SU-DHL-6 (cell line): ENCODE results near the gene CTNND2.

Experiments
- H2AFZ ChIP-seq: fragments of 200-600 bp; sonication (generic); 2 replicates; pipeline ENCODE4 v1.6.1; 2014; ENCODE audit warnings: low read depth, mild to moderate bottlenecking, moderate library complexity, mixed read lengths, antibody characterized with exemption, low read length; ENCODE audit not compliant: severe bottlenecking
- H3F3A ChIP-seq: fragments of 200-600 bp; shearing (Covaris generic); 2 replicates; pipeline ENCODE4 v1.6.0; 2016; ENCODE audit warnings: antibody characterized with exemption, mild to moderate bottlenecking; ENCODE audit not compliant: insufficient read depth
- H3K27ac ChIP-seq: fragments of 200-600 bp; sonication (generic); 2 replicates; pipeline ENCODE4 v1.5.1; 2016; ENCODE audit warnings: low read depth, mild to moderate bottlenecking, low read length, moderate library complexity, mixed read lengths
- H3K27me3 ChIP-seq: fragments of 200-600 bp; sonication (generic), shearing (Covaris generic); 2 replicates; pipeline ENCODE4 v1.6.0; 2014; ENCODE audit warnings: mild to moderate bottlenecking, low read length
- H3K36me3 ChIP-seq: fragments of 200-600 bp; sonication (generic); 2 replicates; pipeline ENCODE4 v1.6.1; 2014; ENCODE audit warnings: mild to moderate bottlenecking, low read length, mixed read lengths
- H3K4me2 ChIP-seq: fragments of 300-600, 200-600 bp; shearing (Covaris generic), sonication (generic); 2 replicates; pipeline ENCODE4 v1.6.0; 2014; ENCODE audit warnings: low read length, low read depth, mild to moderate bottlenecking; ENCODE audit not compliant: poor library complexity, severe bottlenecking
- H3K4me3 ChIP-seq: fragments of 200-600 bp; sonication (generic); 2 replicates; pipeline ENCODE4 v1.5.1; 2014; ENCODE audit warnings: antibody characterized with exemption, low read length, mild to moderate bottlenecking, mixed read lengths; ENCODE audit not compliant: insufficient read depth, poor library complexity, severe bottlenecking
- H3K79me2 ChIP-seq: fragments of 200-600 bp; sonication (generic); 2 replicates; pipeline ENCODE4 v1.6.1; 2014; ENCODE audit warnings: mild to moderate bottlenecking, low read length, moderate library complexity; ENCODE audit not compliant: insufficient read depth
- H3K9ac ChIP-seq: fragments of 200-600 bp; sonication (generic); 2 replicates; pipeline ENCODE4 v1.7.0; 2014; ENCODE audit warnings: mild to moderate bottlenecking, low read length
- H3K9me2 ChIP-seq: fragments of 200-600 bp; sonication (generic); replicated peaks from 2 replicates; pipeline ENCODE4 v1.6.1; 2014; ENCODE audit warnings: low read length; ENCODE audit not compliant: insufficient read depth
- H3K9me3 ChIP-seq: fragments of 200-600 bp; sonication (generic); 2 replicates; pipeline ENCODE4 v1.6.1; 2014; ENCODE audit warnings: low read length, mixed read lengths; ENCODE audit not compliant: insufficient read depth
- H4K20me1 ChIP-seq: fragments of 200-600 bp; sonication (generic); 2 replicates; pipeline ENCODE4 v1.6.1; 2014; ENCODE audit warnings: low read depth, mild to moderate bottlenecking, antibody characterized with exemption, low read length, moderate library complexity, mixed read lengths
- EZH2phosphoT487 ChIP-seq: fragments of 200-600 bp; sonication (generic), shearing (Covaris generic); conservative IDR thresholded peaks from 2 replicates; pipeline ENCODE4 v1.6.1; 2018; ENCODE audit warnings: mild to moderate bottlenecking, antibody characterized with exemption, low read length, moderate library complexity, mixed read lengths
- TF ChIP-seq, protein P1 (sequence below): fragments of 200-600 bp; sonication (generic); IDR thresholded peaks from one replicate; pipeline ENCODE4 v1.5.1; 2017; ENCODE audit warnings: antibody characterized with exemption, mild to moderate bottlenecking, low read length, moderate library complexity; ENCODE audit not compliant: insufficient read depth, poor library complexity, severe bottlenecking

Gene CTNND2

GRCh38 chr5:11084111-11084510, 820.1 kb downstream of the CTNND2 start:
- no peak overlapping the region for H3K4me2 ChIP-seq
- TF ChIP-seq, protein P1, sequence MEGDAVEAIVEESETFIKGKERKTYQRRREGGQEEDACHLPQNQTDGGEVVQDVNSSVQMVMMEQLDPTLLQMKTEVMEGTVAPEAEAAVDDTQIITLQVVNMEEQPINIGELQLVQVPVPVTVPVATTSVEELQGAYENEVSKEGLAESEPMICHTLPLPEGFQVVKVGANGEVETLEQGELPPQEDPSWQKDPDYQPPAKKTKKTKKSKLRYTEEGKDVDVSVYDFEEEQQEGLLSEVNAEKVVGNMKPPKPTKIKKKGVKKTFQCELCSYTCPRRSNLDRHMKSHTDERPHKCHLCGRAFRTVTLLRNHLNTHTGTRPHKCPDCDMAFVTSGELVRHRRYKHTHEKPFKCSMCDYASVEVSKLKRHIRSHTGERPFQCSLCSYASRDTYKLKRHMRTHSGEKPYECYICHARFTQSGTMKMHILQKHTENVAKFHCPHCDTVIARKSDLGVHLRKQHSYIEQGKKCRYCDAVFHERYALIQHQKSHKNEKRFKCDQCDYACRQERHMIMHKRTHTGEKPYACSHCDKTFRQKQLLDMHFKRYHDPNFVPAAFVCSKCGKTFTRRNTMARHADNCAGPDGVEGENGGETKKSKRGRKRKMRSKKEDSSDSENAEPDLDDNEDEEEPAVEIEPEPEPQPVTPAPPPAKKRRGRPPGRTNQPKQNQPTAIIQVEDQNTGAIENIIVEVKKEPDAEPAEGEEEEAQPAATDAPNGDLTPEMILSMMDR = no peak
- TF ChIP-seq EZH2phosphoT487 = no peak
- no peaks in the 10 kb centered on the region for H3K79me2 ChIP-seq
- no peak overlapping the region for H2AFZ ChIP-seq
- H3K4me3 ChIP-seq = no peak overlapping the region
- no peaks in the 10 kb centered on the region for H3K27me3 ChIP-seq
- no peaks in the 10 kb centered on the region for H3K9me2 ChIP-seq
- no peaks in the 10 kb centered on the region for H3F3A ChIP-seq
- no peaks in the 10 kb centered on the region for H4K20me1 ChIP-seq
- H3K36me3 ChIP-seq = no peaks in the 10 kb centered on the region
- no peak overlapping the region for H3K9ac ChIP-seq
- no peak overlapping the region for H3K27ac ChIP-seq
- no peaks in the 10 kb centered on the region for H3K9me3 ChIP-seq

DNA sequence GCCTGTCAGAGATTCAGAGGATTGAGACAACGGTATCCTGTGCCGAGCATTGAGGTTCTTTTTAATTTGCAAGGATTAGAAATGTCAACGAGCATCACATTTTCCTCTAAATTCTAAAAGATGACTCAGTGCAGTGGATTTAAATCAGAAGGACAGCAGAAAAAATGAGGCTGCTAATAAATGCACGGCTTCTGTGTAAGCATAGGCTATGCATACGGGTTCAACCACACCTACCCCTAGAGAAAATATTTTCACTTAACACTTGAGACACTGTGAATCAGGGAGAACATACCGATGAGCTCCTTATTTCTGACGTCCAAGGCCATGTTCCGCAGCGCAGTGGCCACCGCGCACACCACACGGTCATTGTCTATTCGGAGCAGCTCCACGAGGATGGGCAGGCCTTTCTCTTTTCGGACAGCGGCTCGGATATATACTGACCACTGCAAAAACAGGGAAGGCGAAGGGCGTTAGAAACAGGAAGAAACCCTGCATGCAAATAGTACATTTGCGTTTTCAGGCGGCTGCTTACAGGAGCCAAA, 821.8 kb downstream of the CTNND2 start:
- H3K9me3 ChIP-seq = no peaks in the 10 kb centered on the region
- no peak for TF ChIP-seq EZH2phosphoT487
- TF ChIP-seq, protein P1 = no peak

DNA sequence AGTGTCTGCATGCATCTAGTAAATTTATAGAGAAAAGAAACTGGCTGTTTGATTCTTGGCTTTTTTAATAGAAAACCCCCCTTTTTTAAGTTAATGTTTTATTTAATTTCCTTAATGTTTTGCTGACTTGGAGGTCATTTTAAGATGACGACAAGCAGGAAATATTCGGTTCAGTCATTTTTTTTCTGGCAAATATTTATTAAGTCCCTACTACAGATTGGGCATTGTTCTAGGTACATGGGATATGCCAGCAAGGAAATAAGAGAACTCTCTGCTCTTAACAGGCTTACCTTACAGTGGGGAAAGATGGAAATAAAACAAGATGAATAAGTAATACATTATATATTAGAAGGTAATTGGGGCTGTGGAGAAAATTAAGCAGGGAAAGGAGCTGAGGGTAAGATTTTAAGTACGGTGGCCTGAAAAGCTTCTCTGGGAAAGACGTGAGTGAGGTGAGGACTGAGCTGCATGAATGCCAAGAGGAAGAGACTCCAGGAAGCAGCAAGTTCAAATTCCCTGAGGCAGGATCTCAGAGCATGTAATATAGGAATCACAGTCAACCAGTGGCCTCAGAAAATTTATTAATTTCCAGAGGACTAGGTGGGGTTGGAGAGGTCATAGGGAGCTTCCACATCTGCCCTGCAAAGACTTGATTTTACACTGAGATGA, 827.2 kb downstream of the CTNND2 start:
- no peak overlapping the region for H2AFZ ChIP-seq
- TF ChIP-seq, protein P1 = no peak
- TF ChIP-seq EZH2phosphoT487 = no peak

More for the DNA sequence above, 821.8 kb downstream of the CTNND2 start:
- Histone ChIP-seq H3K9me2 (no peaks in the 10 kb centered on the region), H3K27me3 (no peaks in the 10 kb centered on the region), H3K36me3 (no peaks in the 10 kb centered on the region), H3K9ac (no peak overlapping the region), H3K27ac (no peak overlapping the region), H3K79me2 (no peaks in the 10 kb centered on the region), H3F3A (no peaks in the 10 kb centered on the region), H3K4me3 (no peak overlapping the region), H2AFZ (no peak overlapping the region), H3K4me2 (no peak overlapping the region), H4K20me1 (no peaks in the 10 kb centered on the region)

More for the DNA sequence above, 827.2 kb downstream of the CTNND2 start:
- H3K27ac ChIP-seq = no peak overlapping the region
- no peak overlapping the region for H3K9ac ChIP-seq
- no peak overlapping the region for H3K4me2 ChIP-seq
- H3K4me3 ChIP-seq = no peak overlapping the region
- no peaks in the 10 kb centered on the region for H3K36me3 ChIP-seq
- no peaks in the 10 kb centered on the region for H4K20me1 ChIP-seq
- no peaks in the 10 kb centered on the region for H3K79me2 ChIP-seq
- no peaks in the 10 kb centered on the region for H3K9me3 ChIP-seq
- H3K27me3 ChIP-seq = no peaks in the 10 kb centered on the region
- no peaks in the 10 kb centered on the region for H3F3A ChIP-seq
- H3K9me2 ChIP-seq = no peaks in the 10 kb centered on the region
